Keratinocyte (primary cell): Measurements from ENCODE around the gene IRF2BP2.

ENCODE experiments used
- EZH2 ChIP-seq: IDR thresholded peaks from one replicate; pipeline ENCODE4 v1.6.1; 2012; ENCODE audit warnings: inconsistent platforms, mild to moderate bottlenecking, low read length, moderate library complexity
- TF ChIP-seq, protein P1 (sequence below), 3 experiments: IDR thresholded peaks in 1 of 3; conservative IDR thresholded peaks in 1 of 3; optimal IDR thresholded peaks in 1 of 3; 2 replicates in 2 of 3; 3 replicates in 1 of 3; pipeline versions ENCODE3 to v1.5.1; 2011; ENCODE audit warnings: low read length in 3 of 3, mild to moderate bottlenecking in 3 of 3, moderate library complexity in 2 of 3, control low read depth in 1 of 3, inconsistent platforms in 1 of 3; ENCODE audit not compliant: insufficient read depth in 2 of 3; ENCODE audit errors: extremely low read depth in 1 of 3

DNA sequence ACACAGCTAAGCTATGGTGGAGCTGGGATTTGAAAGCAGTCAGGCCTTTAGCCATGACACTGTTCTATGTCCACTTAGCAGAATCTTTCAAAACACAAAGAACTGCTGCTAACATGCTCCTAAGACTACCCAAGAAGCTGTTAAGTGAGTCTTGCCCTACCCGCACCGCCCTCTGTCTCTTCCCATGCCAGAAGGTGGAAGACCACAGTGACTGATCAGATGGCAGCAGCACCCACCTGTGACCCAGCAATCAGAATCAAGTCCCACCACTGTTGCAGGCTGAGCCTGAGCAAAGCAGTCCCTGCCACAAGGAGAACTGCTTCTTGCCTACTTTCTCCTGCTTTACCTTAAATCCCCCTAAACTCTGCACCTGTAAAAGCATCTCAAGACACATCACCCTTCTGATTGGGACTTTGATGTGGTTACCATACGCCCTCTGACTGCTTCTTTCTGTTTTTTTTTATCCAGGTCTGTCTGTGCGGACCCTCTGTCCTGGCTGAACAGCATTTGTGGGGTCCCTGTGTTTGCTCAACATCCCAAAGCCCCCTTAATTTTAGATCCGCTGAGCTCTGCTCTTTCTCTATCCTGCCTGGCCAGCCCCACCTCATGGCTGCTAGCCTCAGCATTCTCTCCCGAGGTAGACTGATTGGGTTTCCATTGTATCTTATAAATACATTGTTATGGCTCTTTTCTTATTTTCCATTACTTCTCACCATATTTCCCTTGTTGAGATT is 16.0 kb downstream of the IRF2BP2 start:
- TF ChIP-seq, protein P1, sequence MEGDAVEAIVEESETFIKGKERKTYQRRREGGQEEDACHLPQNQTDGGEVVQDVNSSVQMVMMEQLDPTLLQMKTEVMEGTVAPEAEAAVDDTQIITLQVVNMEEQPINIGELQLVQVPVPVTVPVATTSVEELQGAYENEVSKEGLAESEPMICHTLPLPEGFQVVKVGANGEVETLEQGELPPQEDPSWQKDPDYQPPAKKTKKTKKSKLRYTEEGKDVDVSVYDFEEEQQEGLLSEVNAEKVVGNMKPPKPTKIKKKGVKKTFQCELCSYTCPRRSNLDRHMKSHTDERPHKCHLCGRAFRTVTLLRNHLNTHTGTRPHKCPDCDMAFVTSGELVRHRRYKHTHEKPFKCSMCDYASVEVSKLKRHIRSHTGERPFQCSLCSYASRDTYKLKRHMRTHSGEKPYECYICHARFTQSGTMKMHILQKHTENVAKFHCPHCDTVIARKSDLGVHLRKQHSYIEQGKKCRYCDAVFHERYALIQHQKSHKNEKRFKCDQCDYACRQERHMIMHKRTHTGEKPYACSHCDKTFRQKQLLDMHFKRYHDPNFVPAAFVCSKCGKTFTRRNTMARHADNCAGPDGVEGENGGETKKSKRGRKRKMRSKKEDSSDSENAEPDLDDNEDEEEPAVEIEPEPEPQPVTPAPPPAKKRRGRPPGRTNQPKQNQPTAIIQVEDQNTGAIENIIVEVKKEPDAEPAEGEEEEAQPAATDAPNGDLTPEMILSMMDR (optimal IDR thresholded peaks at IDR 0.05 in 1 of 3, IDR thresholded peaks at IDR 0.05 in 1 of 3, conservative IDR thresholded peaks at IDR 0.05 in 1 of 3; ENCODE audit: extremely low read depth in 1 of 3, insufficient read depth in 2 of 3, low read length in 3 of 3): no peak
- TF ChIP-seq EZH2: no peak
